Retinal pigment epithelial cell (primary cell): ENCODE results near the gene KANK4.

ENCODE experiments used
- DNase-seq: peaks from one replicate; pipeline ENCODE4 v3.0.0-alpha.2; 2010; ENCODE audit warnings: low read depth
- H3K4me3 ChIP-seq: 2 replicates; pipeline ENCODE4 v1.5.1; 2011; ENCODE audit warnings: mild to moderate bottlenecking, low read length, control low read depth, moderate library complexity
- CTCF ChIP-seq: conservative IDR thresholded peaks from 2 replicates; pipeline ENCODE4 v1.5.1; 2011; ENCODE audit warnings: low read depth, low read length, control low read depth, inconsistent platforms

KANK4 gene

DNA sequence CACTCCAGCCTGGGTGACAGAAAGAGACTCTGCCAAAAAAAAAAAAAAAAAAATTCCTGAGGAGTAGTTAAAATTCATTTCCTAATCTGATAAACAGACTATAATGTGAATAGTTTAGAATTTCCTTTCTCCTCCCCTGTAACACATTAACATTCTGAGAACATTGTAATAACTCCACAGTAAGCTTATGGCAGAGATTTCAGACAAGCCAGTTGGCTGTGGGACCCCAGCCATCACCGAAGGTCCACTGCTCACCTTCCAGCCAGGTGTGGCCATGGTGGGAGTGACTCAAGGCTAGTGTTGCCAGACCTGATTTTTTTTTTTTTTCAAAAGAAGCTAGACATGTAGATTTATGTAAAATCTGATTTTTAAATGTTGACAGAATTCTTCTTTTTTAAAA is 11.8 kb downstream of the KANK4 start:
- no peak for DNase-seq
- H3K4me3 ChIP-seq = no peak overlapping the region
- TF ChIP-seq CTCF = no peak

GRCh38 chr1:62306065-62306464 is 13.2 kb downstream of the KANK4 start:
- no peak for DNase-seq
- H3K4me3 ChIP-seq = no peak overlapping the region
- TF ChIP-seq CTCF = no peak

GRCh38 chr1:62304975-62305374 is 14.3 kb downstream of the KANK4 start:
- H3K4me3 ChIP-seq = no peak overlapping the region
- no peak for DNase-seq
- no peak for TF ChIP-seq CTCF

- H3K4me3 ChIP-seq = no peak overlapping the region
- DNase-seq = no peak
- TF ChIP-seq CTCF = no peak
Observed at GRCh38 chr1:62304515-62304914, 14.7 kb downstream of the KANK4 start.

- no peak for DNase-seq
- no peak for TF ChIP-seq CTCF
- no peak overlapping the region for H3K4me3 ChIP-seq
Observed at GRCh38 chr1:62301726-62302390, 17.4 kb downstream of the KANK4 start.

DNA sequence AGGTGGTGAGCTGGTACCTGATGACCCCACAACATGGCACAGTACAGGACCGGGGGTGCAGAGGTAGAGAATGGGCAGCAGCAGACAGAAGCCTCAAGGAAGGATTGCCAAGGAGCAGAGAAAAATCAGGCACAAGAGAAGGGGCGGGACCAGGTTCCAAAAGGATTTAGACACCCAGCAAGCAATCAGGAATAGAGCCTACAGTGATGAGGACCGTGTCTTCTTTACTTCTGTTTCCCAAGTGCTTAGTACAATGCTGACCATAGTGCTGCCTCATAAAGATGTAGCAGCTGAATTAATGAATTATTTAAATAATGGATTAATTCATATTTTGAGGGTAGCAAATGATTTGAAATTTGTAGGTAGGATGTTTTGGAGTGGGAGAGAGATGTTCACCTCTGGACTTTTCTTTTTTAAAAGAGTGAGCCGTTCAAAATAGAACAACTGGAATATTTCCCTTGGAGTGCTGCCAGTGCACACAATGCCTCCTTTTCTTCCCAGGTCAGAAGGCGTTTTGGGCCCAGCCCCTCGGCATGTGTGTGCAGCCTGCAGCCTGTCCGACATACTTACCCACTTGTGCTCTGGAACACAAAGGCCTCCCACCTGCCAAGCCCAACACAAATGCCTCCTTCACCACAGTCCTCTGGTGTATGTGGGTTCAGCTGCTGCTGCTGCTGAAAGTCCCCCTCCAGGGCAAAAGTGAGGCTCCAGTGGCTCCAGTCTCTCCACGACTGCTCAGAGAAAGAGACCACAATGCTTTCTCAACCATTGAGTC is 19.6 kb downstream of the KANK4 start:
- no peak for DNase-seq
- no peak overlapping the region for H3K4me3 ChIP-seq
- no peak for TF ChIP-seq CTCF

GRCh38 chr1:62295921-62296491 is 23.2 kb downstream of the KANK4 start:
- DNase-seq = no peak
- no peak for TF ChIP-seq CTCF
- no peak overlapping the region for H3K4me3 ChIP-seq
